ENCODE data around the gene SCYL3.

Gene SCYL3

DNA sequence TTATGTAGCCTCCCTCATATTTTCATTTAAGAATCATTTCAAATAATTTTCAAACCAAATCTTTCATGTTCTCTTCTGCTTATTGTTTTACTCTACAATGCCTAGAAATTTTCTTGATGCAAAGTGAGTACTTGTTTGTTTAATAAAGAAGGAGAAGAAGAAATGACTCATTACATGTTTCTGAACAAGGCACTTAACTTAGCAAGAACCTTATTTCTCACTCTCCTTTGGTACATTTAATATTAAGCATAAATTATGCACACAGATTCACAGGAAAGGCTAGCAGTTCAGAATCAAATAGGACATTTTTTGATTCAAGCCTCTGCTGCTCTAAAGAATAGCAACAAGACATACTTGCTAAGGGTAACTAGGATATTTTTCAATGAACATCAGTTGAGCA, 9.1 kb downstream of the SCYL3 start:
- no peak for TF ChIP-seq TCF12 (IDR thresholded peaks at IDR 0.05; ENCODE audit: low read depth)
- no peak for TF ChIP-seq NFIC (IDR thresholded peaks at IDR 0.05)
- no peak for TF ChIP-seq USF1 (IDR thresholded peaks at IDR 0.05)
- no peak for TF ChIP-seq ZBTB7A (IDR thresholded peaks at IDR 0.05; ENCODE audit: low read depth)
- no peak for TF ChIP-seq TEAD4 (IDR thresholded peaks at IDR 0.05)
- TF ChIP-seq, protein P1, sequence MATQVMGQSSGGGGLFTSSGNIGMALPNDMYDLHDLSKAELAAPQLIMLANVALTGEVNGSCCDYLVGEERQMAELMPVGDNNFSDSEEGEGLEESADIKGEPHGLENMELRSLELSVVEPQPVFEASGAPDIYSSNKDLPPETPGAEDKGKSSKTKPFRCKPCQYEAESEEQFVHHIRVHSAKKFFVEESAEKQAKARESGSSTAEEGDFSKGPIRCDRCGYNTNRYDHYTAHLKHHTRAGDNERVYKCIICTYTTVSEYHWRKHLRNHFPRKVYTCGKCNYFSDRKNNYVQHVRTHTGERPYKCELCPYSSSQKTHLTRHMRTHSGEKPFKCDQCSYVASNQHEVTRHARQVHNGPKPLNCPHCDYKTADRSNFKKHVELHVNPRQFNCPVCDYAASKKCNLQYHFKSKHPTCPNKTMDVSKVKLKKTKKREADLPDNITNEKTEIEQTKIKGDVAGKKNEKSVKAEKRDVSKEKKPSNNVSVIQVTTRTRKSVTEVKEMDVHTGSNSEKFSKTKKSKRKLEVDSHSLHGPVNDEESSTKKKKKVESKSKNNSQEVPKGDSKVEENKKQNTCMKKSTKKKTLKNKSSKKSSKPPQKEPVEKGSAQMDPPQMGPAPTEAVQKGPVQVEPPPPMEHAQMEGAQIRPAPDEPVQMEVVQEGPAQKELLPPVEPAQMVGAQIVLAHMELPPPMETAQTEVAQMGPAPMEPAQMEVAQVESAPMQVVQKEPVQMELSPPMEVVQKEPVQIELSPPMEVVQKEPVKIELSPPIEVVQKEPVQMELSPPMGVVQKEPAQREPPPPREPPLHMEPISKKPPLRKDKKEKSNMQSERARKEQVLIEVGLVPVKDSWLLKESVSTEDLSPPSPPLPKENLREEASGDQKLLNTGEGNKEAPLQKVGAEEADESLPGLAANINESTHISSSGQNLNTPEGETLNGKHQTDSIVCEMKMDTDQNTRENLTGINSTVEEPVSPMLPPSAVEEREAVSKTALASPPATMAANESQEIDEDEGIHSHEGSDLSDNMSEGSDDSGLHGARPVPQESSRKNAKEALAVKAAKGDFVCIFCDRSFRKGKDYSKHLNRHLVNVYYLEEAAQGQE (IDR thresholded peaks at IDR 0.05; ENCODE audit: low read depth) = no peak

DNA sequence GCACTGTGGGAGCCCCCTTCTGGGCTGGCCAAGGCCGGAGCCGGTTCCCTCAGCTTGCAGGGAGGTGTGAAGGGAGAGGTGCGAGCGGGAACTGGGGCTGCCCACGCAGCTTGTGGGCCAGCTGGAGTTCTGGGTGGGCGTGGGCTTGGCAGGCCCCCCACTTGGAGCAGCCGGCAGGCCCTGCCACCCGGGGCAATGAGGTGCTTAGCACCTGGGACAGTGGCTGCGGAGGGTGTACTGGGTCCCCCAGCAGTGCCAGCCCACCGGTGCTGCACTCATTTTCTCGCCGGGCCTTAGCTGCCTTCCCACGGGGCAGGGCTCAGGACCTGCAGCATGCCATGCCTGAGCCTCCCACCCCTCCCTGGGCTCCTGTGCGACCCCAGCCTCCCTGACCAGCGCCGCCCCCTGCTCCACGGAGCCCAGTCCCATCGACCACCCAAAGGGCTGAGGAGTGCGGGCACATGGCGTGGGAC, 11.6 kb downstream of the SCYL3 start:
- no peak for TF ChIP-seq EP300 (IDR thresholded peaks at IDR 0.05; ENCODE audit: borderline replicate concordance)
- no peak for TF ChIP-seq TAF1 (IDR thresholded peaks at IDR 0.05; ENCODE audit: low read depth)
- no peak for TF ChIP-seq MAX (IDR thresholded peaks at IDR 0.05)
- no peak for TF ChIP-seq CEBPB (IDR thresholded peaks at IDR 0.05)
- TF ChIP-seq USF1 (IDR thresholded peaks at IDR 0.05) = no peak
- no peak for TF ChIP-seq FOXM1 (IDR thresholded peaks at IDR 0.05; ENCODE audit: borderline replicate concordance, low read depth)

DNA sequence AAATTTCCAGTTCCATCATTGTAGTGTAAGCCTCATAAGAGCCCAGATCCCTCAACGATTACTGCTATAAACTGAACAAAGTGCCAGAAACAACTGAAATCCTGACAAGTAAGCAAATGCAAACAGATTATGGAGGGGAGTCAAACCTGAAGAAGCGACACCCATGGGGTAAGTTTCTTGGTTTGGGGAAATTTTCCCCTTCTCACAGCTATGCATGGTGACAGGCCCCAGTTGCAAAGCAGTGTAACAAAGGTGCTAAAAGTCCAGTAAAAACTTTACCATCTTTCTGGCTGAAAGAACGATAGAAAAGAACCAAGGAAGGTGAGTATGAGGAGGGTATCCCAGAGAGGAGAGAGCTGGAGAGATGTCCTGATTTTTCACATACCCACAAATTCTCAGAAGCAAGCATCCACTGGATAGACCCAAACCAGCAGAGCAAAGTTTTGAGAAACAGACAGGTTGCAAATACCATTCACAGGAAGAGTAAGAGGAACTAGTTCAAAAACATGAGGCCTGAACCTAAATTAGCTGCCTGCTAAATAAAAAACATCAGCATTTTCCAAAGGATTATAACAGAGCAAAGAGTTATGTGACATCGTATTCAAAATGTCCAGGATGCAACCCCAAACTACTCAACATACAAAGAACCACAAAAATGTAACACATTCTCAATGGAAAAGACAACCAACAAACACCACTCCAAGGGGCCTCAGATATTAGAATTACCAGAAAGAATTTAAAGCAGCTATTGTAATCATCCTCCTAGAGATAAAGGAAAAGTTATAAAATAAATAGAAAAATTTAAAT, 14.5 kb downstream of the SCYL3 start:
- no peak for TF ChIP-seq ZBTB7A (IDR thresholded peaks at IDR 0.05; ENCODE audit: low read depth)
- no peak for TF ChIP-seq NFIC (IDR thresholded peaks at IDR 0.05)
- TF ChIP-seq EGR1 (IDR thresholded peaks at IDR 0.05) = no peak
- TF ChIP-seq TEAD4 (IDR thresholded peaks at IDR 0.05) = no peak
- no peak for TF ChIP-seq CREB1 (IDR thresholded peaks at IDR 0.05; ENCODE audit: low read depth)
- no peak for TF ChIP-seq RAD21 (IDR thresholded peaks at IDR 0.05; ENCODE audit: low read depth)
- TF ChIP-seq USF1 (IDR thresholded peaks at IDR 0.05) = no peak
- TF ChIP-seq FOXM1 (IDR thresholded peaks at IDR 0.05; ENCODE audit: borderline replicate concordance, low read depth) = no peak
- no peak for TF ChIP-seq TCF12 (IDR thresholded peaks at IDR 0.05; ENCODE audit: low read depth)
- TF ChIP-seq MAX (IDR thresholded peaks at IDR 0.05) = no peak
- TF ChIP-seq EP300 (IDR thresholded peaks at IDR 0.05; ENCODE audit: borderline replicate concordance) = no peak
- TF ChIP-seq CEBPB (IDR thresholded peaks at IDR 0.05) = no peak
- no peak for TF ChIP-seq TAF1 (IDR thresholded peaks at IDR 0.05; ENCODE audit: low read depth)
- no peak for TF ChIP-seq YY1 (IDR thresholded peaks at IDR 0.05; ENCODE audit: low read depth)

DNA sequence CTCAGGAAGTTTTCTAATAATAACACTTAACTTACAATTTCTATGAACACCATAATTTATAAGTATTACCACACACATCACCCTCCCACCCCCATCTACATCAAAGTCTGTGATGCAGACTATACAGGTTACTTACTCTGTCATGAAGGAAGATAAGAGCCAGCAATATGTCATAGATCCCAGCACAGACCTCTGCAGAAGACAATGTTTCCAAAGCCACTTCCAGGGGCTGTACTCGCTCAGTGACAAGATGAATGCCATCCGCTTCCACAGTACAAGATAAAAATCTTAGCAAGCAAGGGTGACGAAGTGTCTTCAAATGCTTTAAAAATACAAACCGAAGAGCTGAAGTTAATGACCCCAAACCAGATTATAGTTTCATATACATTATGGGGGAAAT, 15.2 kb downstream of the SCYL3 start:
- TF ChIP-seq TEAD4 (IDR thresholded peaks at IDR 0.05) (no peak), TAF1 (IDR thresholded peaks at IDR 0.05; ENCODE audit: low read depth) (no peak), CEBPB (IDR thresholded peaks at IDR 0.05) (no peak), ZBTB7A (IDR thresholded peaks at IDR 0.05; ENCODE audit: low read depth) (no peak), YY1 (IDR thresholded peaks at IDR 0.05; ENCODE audit: low read depth) (no peak), NFIC (IDR thresholded peaks at IDR 0.05) (no peak), EP300 (IDR thresholded peaks at IDR 0.05; ENCODE audit: borderline replicate concordance) (no peak), TCF12 (IDR thresholded peaks at IDR 0.05; ENCODE audit: low read depth) (no peak), MAX (IDR thresholded peaks at IDR 0.05) (no peak), RAD21 (IDR thresholded peaks at IDR 0.05; ENCODE audit: low read depth) (no peak), USF1 (IDR thresholded peaks at IDR 0.05) (no peak), CREB1 (IDR thresholded peaks at IDR 0.05; ENCODE audit: low read depth) (no peak), EGR1 (IDR thresholded peaks at IDR 0.05) (no peak), FOXM1 (IDR thresholded peaks at IDR 0.05; ENCODE audit: borderline replicate concordance, low read depth) (no peak)
- TF ChIP-seq, protein P1 (IDR thresholded peaks at IDR 0.05; ENCODE audit: low read depth) = no peak
